Cortex of kidney (tissue), 1 donor: ENCODE data around the gene SLC9A9.
"Not testable (repeated sequence)": the region's sequence is repeated elsewhere in the genome, so short reads cannot be mapped to it uniquely, and the experiment has no call there.

ENCODE experiments used
- DNase-seq: peaks from one replicate; lab custom pipeline; 2025; lab: John Stamatoyannopoulos, UW

The SLC9A9 gene

GRCh38 chr3:143695333-143695732 is 152.9 kb downstream of the SLC9A9 start:
- DNase-seq, result not testable (repeated sequence)

DNA sequence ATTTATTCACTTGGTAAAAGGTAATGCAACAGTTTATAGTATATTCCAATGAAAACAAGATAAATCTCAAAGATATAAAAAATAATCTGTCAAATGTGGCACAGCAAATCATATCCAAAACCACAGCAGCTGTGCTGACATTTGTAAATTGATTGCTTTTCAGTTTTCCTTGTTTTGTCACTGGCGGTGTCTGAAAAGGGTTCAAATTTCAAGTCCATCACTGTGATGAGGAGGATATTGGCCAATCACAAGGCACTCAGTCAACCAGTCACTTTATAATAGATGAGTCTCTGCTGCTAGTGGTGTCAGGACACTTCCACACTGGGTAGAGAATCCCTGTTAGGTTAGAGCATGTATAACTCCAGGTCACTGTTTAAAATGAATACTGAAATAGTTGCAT is 154.8 kb downstream of the SLC9A9 start:
- no peak for DNase-seq

GRCh38 chr3:143686638-143687197 is 161.6 kb downstream of the SLC9A9 start:
- no peak for DNase-seq

- DNase-seq, result no peak
These were observed 162.8 kb downstream of the SLC9A9 start for GRCh38 chr3:143685491-143685890.

DNA sequence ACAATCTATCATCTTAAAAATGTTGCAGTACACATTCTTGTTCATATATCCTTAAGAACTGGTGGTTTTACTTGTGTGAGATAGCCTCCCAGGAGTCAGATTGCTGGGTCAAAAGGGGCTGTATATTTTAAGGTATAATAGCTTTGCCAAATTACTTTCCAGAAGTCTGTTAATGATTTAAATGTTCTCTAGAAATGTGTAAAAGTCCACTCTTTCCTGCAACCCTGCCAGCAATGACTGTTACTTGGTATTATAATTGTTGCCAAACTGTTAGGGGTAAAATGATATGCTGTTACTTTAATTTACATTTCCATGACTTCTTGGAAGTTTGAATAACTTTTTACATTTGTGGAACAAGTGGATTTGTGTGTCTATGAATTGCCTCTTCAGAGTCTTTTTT is 170.8 kb downstream of the SLC9A9 start:
- DNase-seq, result no peak

- DNase-seq, result no peak
These were observed 171.5 kb downstream of the SLC9A9 start for GRCh38 chr3:143676747-143677146.

DNA sequence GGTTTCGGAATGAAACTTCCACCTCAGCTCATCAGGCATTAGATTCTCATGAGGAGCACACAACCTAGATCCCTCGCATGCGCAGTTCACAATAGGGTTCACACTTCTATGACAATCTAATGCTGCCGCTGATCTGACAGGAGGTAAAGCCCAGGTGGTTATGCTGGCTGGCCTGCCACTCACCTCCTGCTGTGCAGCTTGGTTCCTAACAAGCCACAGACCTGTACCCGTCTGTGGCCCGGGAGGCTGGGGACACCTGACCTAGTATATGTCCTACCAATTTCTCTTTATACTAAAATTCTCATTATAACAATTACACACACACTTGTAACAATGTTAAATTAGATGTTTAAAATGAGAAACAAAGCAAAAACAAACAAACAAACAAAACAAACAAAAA is 172.2 kb downstream of the SLC9A9 start:
- DNase-seq, result no peak

DNA sequence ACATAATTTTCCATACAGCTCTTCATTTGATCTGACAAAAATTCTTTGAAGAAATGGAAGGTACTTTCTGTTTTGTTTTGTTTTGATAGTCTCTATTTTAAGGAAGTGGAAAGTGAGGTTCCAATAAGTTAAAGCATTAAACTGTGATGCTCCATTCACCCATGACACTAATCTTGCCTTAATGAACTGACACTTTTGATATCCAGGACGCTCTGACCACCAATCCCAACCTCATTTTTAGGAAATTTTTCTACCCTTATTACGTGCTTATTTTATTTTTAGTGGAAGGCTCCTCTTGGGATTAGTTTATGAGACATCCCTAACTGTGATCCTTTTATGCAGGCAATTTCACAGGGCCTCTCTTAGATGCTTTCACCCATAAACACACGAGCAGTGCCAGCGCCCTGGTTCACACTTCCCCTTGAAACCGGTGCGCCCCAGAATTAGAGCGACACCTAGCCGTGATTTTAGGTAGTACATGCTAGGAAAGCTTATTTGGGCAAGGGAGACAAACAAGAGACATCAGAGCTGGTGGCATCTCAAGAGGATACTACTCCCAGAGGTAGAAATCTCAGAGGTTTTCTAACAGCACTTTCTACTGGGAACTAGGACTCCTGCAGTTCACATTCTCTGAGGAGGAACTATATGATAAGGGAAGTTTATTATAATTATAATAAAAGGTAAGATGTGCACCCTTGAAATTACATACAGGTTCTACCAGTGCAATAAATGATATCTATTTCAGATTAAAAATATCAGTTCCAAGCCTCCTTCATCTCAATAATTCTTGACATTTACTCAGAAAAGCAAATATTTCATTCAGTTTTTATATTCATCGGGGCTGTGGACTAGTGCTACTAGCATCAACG is 173.9 kb downstream of the SLC9A9 start:
- no peak for DNase-seq

DNA sequence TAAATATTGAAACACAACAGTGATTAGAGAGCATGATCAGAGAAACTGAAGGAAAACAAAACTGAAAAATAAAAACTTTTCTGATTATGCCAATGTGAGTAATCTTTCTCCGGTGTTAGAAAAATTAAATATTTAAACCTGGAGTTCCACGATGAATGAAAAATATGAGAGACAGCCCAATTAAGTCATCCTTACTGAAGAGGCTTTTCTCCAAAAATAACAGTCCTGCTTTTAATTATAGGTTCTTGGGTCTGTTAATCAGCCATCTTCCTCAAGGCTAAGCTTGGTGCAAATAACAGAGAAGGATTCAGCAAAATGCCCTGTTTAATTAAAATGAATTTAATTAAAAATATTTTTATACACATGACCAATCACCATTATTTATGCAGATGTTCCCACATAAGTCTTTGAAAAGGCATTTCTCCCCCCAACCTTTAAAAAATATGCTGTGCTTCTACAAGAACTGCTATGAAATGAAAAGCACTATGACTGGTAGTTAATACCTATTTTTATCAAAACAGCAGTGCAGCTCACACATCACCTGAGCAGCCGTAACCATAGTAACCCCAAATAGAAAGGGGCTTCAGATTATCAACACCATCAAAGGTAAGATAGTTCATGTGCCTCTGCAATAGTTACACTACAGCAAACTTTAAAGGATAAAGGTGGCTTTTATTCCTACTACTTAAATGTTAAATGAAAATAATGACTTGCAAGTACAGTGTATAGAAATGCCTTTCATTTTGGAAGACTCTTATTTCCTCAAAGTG is 175.7 kb downstream of the SLC9A9 start:
- no peak for DNase-seq

GRCh38 chr3:143671626-143672025 is 176.6 kb downstream of the SLC9A9 start:
- no peak for DNase-seq

GRCh38 chr3:143668924-143669790 is 179.1 kb downstream of the SLC9A9 start:
- no peak for DNase-seq

GRCh38 chr3:143668385-143668784 is 179.9 kb downstream of the SLC9A9 start:
- no peak for DNase-seq

GRCh38 chr3:143661677-143662076 is 186.6 kb downstream of the SLC9A9 start:
- no peak for DNase-seq

DNA sequence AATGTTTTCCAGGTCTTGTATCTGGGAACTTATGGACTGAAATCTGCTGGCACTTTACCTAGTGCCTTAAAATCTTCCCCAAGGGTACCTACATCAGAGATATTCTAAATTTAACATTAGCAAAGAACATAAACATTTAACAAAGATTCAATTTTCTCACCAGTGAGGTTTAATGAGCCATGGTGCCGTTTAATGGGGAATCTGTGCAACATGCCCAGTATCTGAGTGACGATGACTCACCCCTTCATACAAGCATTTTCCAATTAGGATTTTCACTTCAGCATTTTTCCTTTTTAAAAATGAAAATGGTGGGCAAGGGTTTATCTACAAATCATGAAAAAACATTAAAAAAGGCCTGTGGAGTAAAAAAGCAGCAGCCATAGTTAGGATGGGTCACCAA is 189.4 kb downstream of the SLC9A9 start:
- DNase-seq, result no peak

DNA sequence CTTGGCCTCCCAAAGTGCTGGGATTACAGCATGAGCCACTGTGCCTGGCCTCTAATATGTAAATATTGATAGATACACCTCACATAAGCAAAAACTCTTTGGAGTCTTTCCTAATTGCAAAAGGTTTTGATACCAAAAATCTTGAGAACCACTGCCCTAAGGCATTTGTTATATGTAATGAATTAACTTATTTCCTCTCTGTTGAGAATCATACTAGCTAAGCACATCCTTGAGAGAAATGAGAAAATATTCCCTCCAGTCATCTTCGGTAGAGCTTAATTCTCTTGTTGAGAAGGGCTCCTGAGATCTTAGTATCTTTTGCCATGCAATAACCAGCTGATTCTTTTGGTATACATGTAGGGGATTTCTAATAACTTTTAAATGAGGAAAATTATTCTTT is 190.2 kb downstream of the SLC9A9 start:
- no peak for DNase-seq

- DNase-seq, result no peak
These were observed 190.9 kb downstream of the SLC9A9 start for GRCh38 chr3:143657391-143657790.

DNA sequence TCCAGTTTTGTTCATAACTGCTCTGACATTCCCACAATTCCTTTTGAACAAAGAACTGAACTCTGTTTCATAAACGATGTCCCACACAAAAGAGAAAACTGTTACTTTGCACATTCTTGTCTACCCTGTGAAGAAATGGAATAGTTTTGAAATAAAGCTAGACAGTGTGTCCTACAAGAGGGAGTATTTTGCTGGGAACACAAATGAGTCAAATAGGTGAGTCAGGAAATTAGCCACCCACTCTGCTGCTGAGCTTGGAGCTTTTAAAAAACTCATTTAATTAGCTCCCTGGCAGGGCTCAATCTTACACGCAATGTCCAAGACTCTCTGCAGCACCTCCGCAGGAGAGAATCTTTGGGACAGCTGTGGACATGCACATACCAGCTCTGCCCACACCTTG is 193.4 kb downstream of the SLC9A9 start:
- DNase-seq, result no peak

GRCh38 chr3:143653935-143654334 is 194.3 kb downstream of the SLC9A9 start:
- no peak for DNase-seq

GRCh38 chr3:143653493-143653892 is 194.8 kb downstream of the SLC9A9 start:
- no peak for DNase-seq

DNA sequence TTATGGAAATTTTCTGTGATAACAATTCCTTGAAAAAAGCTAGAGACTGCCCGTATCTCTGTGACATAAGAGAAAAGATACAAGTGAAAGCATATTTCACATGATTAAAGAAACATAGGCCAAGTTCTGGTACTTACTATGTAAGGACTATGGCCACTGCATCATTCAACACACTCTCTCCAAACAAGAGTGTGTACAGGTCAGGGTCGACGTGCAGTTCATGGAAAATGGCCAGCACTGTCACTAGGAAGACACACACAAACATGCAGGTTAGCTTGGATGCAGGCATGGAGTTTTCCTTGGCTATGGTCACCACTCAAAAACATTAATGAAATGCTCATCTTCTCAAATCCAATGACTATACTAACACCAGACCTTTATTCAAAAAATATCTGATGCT is 196.2 kb downstream of the SLC9A9 start:
- DNase-seq, result no peak

DNA sequence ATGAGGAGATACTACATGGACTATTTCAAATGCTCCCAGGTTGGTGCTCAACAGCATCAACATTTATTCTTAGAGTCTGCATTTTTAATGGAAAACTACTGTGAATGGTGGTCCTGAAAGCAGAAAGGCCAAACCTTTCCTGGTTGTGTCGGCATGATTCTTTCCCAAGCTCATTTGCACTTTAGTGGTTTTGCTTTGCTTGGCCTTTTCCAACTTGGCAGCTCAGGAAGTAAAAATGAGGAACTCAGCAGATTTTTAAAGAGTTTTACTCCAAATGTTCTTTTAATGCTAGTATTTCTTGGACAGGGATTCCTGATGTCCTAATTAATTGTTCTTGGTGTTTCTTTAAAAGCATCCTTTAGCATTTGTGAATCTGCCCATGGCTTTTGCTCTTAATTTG is 197.4 kb downstream of the SLC9A9 start:
- DNase-seq, result no peak

DNA sequence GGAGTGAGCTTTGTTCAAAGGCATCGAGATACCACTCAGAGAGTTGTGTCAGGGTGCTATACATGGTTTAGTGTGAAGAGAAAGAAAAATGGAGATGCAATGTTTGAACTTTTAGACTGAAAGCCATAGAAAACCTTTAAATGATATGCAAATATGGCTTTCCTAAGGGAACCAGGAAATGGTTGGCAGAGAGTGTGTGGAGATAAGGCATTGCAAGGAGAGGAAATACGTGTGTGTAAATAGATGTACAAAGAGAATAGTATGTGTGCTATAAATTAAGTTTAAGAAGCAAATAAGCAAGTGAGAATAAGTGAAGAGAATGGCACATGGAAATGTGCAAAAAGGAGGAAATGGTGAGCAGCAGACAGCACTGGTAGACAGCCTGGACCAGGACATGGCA is 198.1 kb downstream of the SLC9A9 start:
- DNase-seq, result no peak
